HUES48 (cell line): ENCODE results near the gene DAGLA.
"Not testable (repeated sequence)": the region's sequence is repeated elsewhere in the genome, so short reads cannot be mapped to it uniquely, and the experiment has no call there.

Experiments used
- H3K27ac ChIP-seq: one replicate; pipeline ENCODE4 v1.7.0; 2013; ENCODE audit warnings: low read depth, low read length, inconsistent platforms
- H3K27me3 ChIP-seq: 2 replicates; pipeline ENCODE4 v1.6.1; 2013; ENCODE audit warnings: mild to moderate bottlenecking, low read length; ENCODE audit not compliant: control insufficient read depth, insufficient read depth
- H3K36me3 ChIP-seq: 2 replicates; pipeline ENCODE4 v1.6.1; 2013; ENCODE audit warnings: low read length; ENCODE audit not compliant: control insufficient read depth, insufficient read depth
- H3K4me1 ChIP-seq: 2 replicates; pipeline ENCODE4 v1.6.1; 2013; ENCODE audit warnings: mild to moderate bottlenecking, low read length; ENCODE audit not compliant: control insufficient read depth, insufficient read depth
- H3K4me3 ChIP-seq: 2 replicates; pipeline ENCODE4 v1.5.1; 2013; ENCODE audit warnings: mild to moderate bottlenecking, low read depth, low read length
- H3K9ac ChIP-seq: 2 replicates; pipeline ENCODE4 v1.6.1; 2013; ENCODE audit warnings: mild to moderate bottlenecking, low read depth, low read length, moderate library complexity
- H3K9me3 ChIP-seq: 2 replicates; pipeline ENCODE4 v1.6.1; 2013; ENCODE audit warnings: low read length; ENCODE audit not compliant: control insufficient read depth, insufficient read depth

Gene DAGLA

GRCh38 chr11:61667684-61668305, 12.4 kb upstream of the DAGLA start:
- Histone ChIP-seq H3K27ac (no peak overlapping the region), H3K36me3 (no peaks in the 10 kb centered on the region), H3K27me3 (no peaks in the 10 kb centered on the region), H3K4me3 (no peak overlapping the region), H3K9ac (no peak overlapping the region), H3K9me3 (no peaks in the 10 kb centered on the region), H3K4me1 (peaks cover 4% of the 10 kb centered on the region; the same call in 1 of the 2 replicates)

GRCh38 chr11:61669417-61669816, 10.8 kb upstream of the DAGLA start:
- Histone ChIP-seq H3K27ac (no peak overlapping the region), H3K9me3 (no peaks in the 10 kb centered on the region), H3K9ac (no peak overlapping the region), H3K27me3 (no peaks in the 10 kb centered on the region), H3K4me3 (no peak overlapping the region), H3K4me1 (peaks cover 4% of the 10 kb centered on the region; the same call in 1 of the 2 replicates), H3K36me3 (no peaks in the 10 kb centered on the region)

GRCh38 chr11:61670626-61671025, 9.6 kb upstream of the DAGLA start:
- Histone ChIP-seq H3K27ac (no peak overlapping the region), H3K27me3 (no peaks in the 10 kb centered on the region; the same call in 1 of the 2 replicates), H3K36me3 (no peaks in the 10 kb centered on the region), H3K9ac (no peak overlapping the region), H3K4me1 (peaks cover 5% of the 10 kb centered on the region; the same call in 1 of the 2 replicates), H3K4me3 (no peak overlapping the region), H3K9me3 (no peaks in the 10 kb centered on the region)

- H3K9ac ChIP-seq: no peak overlapping the region
- H3K27me3 ChIP-seq: no peaks in the 10 kb centered on the region; the same call in 1 of the 2 replicates
- peaks cover 8% of the 10 kb centered on the region; the same call in 1 of the 2 replicates for H3K4me1 ChIP-seq
- H3K27ac ChIP-seq: no peak overlapping the region
- no peaks in the 10 kb centered on the region for H3K36me3 ChIP-seq
- H3K9me3 ChIP-seq: no peaks in the 10 kb centered on the region
- no peak overlapping the region for H3K4me3 ChIP-seq
These were observed 8.7 kb upstream of the DAGLA start for GRCh38 chr11:61671527-61671926.

- not testable (repeated sequence) for H3K4me3 ChIP-seq, H3K9ac ChIP-seq, H3K27me3 ChIP-seq, H3K9me3 ChIP-seq, H3K4me1 ChIP-seq, H3K36me3 ChIP-seq, H3K27ac ChIP-seq
These were observed 6.2 kb upstream of the DAGLA start for GRCh38 chr11:61673946-61674467.

- Histone ChIP-seq H3K4me3 (no peak overlapping the region), H3K27me3 (peaks cover 4% of the 10 kb centered on the region)
These were observed 4.4 kb upstream of the DAGLA start for GRCh38 chr11:61675826-61676225.

GRCh38 chr11:61679296-61679695, 895 bp upstream of the DAGLA start:
- Histone ChIP-seq H3K27me3 (peaks cover 18% of the 10 kb centered on the region), H3K4me1 (peaks cover 10% of the 10 kb centered on the region; the same call in 1 of the 2 replicates), H3K9ac (no peak overlapping the region), H3K36me3 (no peaks in the 10 kb centered on the region), H3K27ac (peak overlapping the region; percentile 40), H3K4me3 (no peak overlapping the region), H3K9me3 (no peaks in the 10 kb centered on the region)

More at GRCh38 chr11:61675826-61676225, 4.4 kb upstream of the DAGLA start:
- H3K4me1 ChIP-seq: 0 out of 2 replicates have a peak, but pooled peaks cover 4% of the 10 kb centered on the region
- H3K36me3 ChIP-seq: no peaks in the 10 kb centered on the region
- H3K9me3 ChIP-seq: no peaks in the 10 kb centered on the region
- H3K27ac ChIP-seq: no peak overlapping the region
- H3K9ac ChIP-seq: no peak overlapping the region

- Histone ChIP-seq H3K27me3 (peaks cover 18% of the 10 kb centered on the region), H3K4me3 (peak overlapping the region; percentile 54; the same call in 1 of the 2 replicates)
These were observed 531 bp downstream of the DAGLA start for GRCh38 chr11:61680622-61681221.

GRCh38 chr11:61682093-61682732, 2.0 kb downstream of the DAGLA start:
- Histone ChIP-seq H3K36me3 (no peaks in the 10 kb centered on the region), H3K27ac (no peak overlapping the region), H3K4me1 (peaks cover 6% of the 10 kb centered on the region; the same call in 1 of the 2 replicates), H3K9ac (no peak overlapping the region), H3K9me3 (no peaks in the 10 kb centered on the region), H3K27me3 (peaks cover 18% of the 10 kb centered on the region), H3K4me3 (no peak overlapping the region)

More at GRCh38 chr11:61680622-61681221, 531 bp downstream of the DAGLA start:
- Histone ChIP-seq H3K9me3 (no peaks in the 10 kb centered on the region), H3K4me1 (peaks cover 7% of the 10 kb centered on the region; the same call in 1 of the 2 replicates), H3K36me3 (no peaks in the 10 kb centered on the region), H3K9ac (no peak overlapping the region), H3K27ac (no peak overlapping the region)

GRCh38 chr11:61682906-61683675, 2.9 kb downstream of the DAGLA start:
- H3K9ac ChIP-seq: no peak overlapping the region
- no peak overlapping the region for H3K27ac ChIP-seq
- peaks cover 6% of the 10 kb centered on the region; the same call in 1 of the 2 replicates for H3K4me1 ChIP-seq
- H3K9me3 ChIP-seq: no peaks in the 10 kb centered on the region
- peaks cover 18% of the 10 kb centered on the region for H3K27me3 ChIP-seq
- H3K4me3 ChIP-seq: no peak overlapping the region
- H3K36me3 ChIP-seq: no peaks in the 10 kb centered on the region
